HCT116 (cell line): Measurements from ENCODE around the gene ARHGEF1. TPM values are rescaled to one million over a fixed set of nuclear protein-coding genes. Genes with fewer than 3 reads are reported as not detected.

Experiments
- ATAC-seq: fragments of 200-7000 bp; cut with Tn5 transposase; 2 replicates; pipeline ENCODE4 v1.9.1; 2020; ENCODE audit warnings: mild to moderate bottlenecking, moderate library complexity
- BruUV-seq: library from RNA; stranded (reverse); fragments of 400-500 nt; replicated peaks from 2 replicates; lab custom pipeline; 2021; lab: Mats Ljungman, UMichigan
- CTCF ChIA-PET: fragments of 300-600 bp; sonication (Branson Sonifier 250); formaldehyde crosslinking; loops from one replicate; lab custom pipeline; 2021; ENCODE audit warnings: antibody characterized with exemption; lab: Charles Lee
- POLR2A ChIA-PET: fragments of 300-600, 350-600 bp; sonication (Branson Sonifier 250); formaldehyde crosslinking; loops from one replicate; lab custom pipeline; 2021; ENCODE audit warnings: antibody characterized with exemption; lab: Charles Lee
- RAD21 ChIA-PET, 2 experiments: fragments of 300-600 bp; sonication (Branson Sonifier 250); formaldehyde crosslinking; loops; one replicate each; lab custom pipeline; 2023; ENCODE audit warnings: low total read pairs in 2 of 2; ENCODE audit not compliant: uncharacterized antibody in 2 of 2, unreplicated experiment in 2 of 2, low non-redundant PET in 1 of 2; lab: Charles Lee
- DNase-seq: peaks from one replicate; pipeline ENCODE4 v3.0.0-alpha.2; 2010; ENCODE audit warnings: low read depth, low spot score
- H2AFZ ChIP-seq: fragments of 200-600 bp; shearing (Covaris generic), sonication (generic); 2 replicates; pipeline ENCODE4 v1.6.1; 2017; ENCODE audit warnings: low read depth, mixed run types, mixed read lengths, antibody characterized with exemption, low read length; ENCODE audit not compliant: poor library complexity, severe bottlenecking
- H3K27ac ChIP-seq: 2 replicates; pipeline ENCODE4 v1.5.1; 2012; ENCODE audit warnings: low read depth, low read length
- H3K27me3 ChIP-seq: fragments of 200-600 bp; sonication (generic); 2 replicates; pipeline ENCODE4 v1.6.1; 2016; ENCODE audit warnings: mixed run types, low read length, mixed read lengths; ENCODE audit not compliant: insufficient read depth
- H3K36me3 ChIP-seq, 2 experiments: fragments of 200-500 bp in 1 of 2; fragments of 200-600 bp in 1 of 2; sonication (Bioruptor generic) in 1 of 2; sonication (generic) in 1 of 2; 2 replicates each; pipeline versions ENCODE4 v1.5.1 to v1.6.1; 2014 to 2016; ENCODE audit warnings: low read length in 2 of 2, inconsistent platforms in 1 of 2, mixed read lengths in 1 of 2, mixed run types in 1 of 2; ENCODE audit not compliant: insufficient read depth in 2 of 2, control insufficient read depth in 1 of 2
- H3K4me1 ChIP-seq, 2 experiments: fragments of 200-600 bp in 1 of 2; sonication (generic) in 1 of 2; 2 replicates each; pipeline versions ENCODE4 v1.5.1 to v1.6.1; 2012 to 2017; ENCODE audit warnings: low read length in 2 of 2, inconsistent platforms in 1 of 2, mild to moderate bottlenecking in 1 of 2, mixed read lengths in 1 of 2, mixed run types in 1 of 2, moderate library complexity in 1 of 2; ENCODE audit not compliant: insufficient read depth in 2 of 2, control insufficient read depth in 1 of 2
- H3K4me2 ChIP-seq: fragments of 200-600 bp; sonication (generic); 2 replicates; pipeline ENCODE4 v1.6.1; 2017; ENCODE audit warnings: mixed run types, low read length, mixed read lengths
- H3K4me3 ChIP-seq, 2 experiments: fragments of 200-600 bp in 1 of 2; sonication (generic) in 1 of 2; replicated peaks in 1 of 2; 2 replicates each; pipeline ENCODE4 v1.5.1; 2011 to 2016; ENCODE audit warnings: low read length in 2 of 2, control low read depth in 1 of 2, low read depth in 1 of 2, mild to moderate bottlenecking in 1 of 2, mixed read lengths in 1 of 2, mixed run types in 1 of 2
- H3K79me2 ChIP-seq: fragments of 200-600 bp; sonication (generic); 2 replicates; pipeline ENCODE4 v1.6.1; 2017; ENCODE audit warnings: mild to moderate bottlenecking, mixed run types, low read length, moderate library complexity, mixed read lengths; ENCODE audit not compliant: insufficient read depth
- H3K9ac ChIP-seq: fragments of 200-600 bp; sonication (generic); 2 replicates; pipeline ENCODE4 v1.6.1; 2016; ENCODE audit warnings: low read length, mixed read lengths
- H3K9me2 ChIP-seq: fragments of 200-600 bp; sonication (generic), shearing (Covaris generic); 2 replicates; pipeline ENCODE4 v1.6.1; 2017; ENCODE audit warnings: mixed run types, mild to moderate bottlenecking, moderate library complexity; ENCODE audit not compliant: insufficient read depth
- H3K9me3 ChIP-seq, 2 experiments: fragments of 200-500 bp in 1 of 2; fragments of 200-600 bp in 1 of 2; sonication (Bioruptor generic) in 1 of 2; sonication (generic) in 1 of 2; 2 replicates each; pipeline ENCODE4 v1.6.1; 2014 to 2017; ENCODE audit warnings: low read length in 2 of 2, mixed read lengths in 2 of 2, inconsistent platforms in 1 of 2, low read depth in 1 of 2, mild to moderate bottlenecking in 1 of 2, mixed run types in 1 of 2, moderate library complexity in 1 of 2; ENCODE audit not compliant: control insufficient read depth in 1 of 2, insufficient read depth in 1 of 2
- H4K20me1 ChIP-seq: fragments of 200-600 bp; sonication (generic), shearing (Covaris generic); 2 replicates; pipeline ENCODE4 v1.6.1; 2017; ENCODE audit warnings: mixed run types, mild to moderate bottlenecking, moderate library complexity; ENCODE audit not compliant: insufficient read depth
- ATF3 ChIP-seq: IDR thresholded peaks from 2 replicates; pipeline ENCODE4 v1.6.1; 2012
- CTCF ChIP-seq, 3 experiments: fragments of 200-600 bp in 1 of 3; sonication (generic) in 1 of 3; IDR thresholded peaks in 2 of 3; conservative IDR thresholded peaks in 1 of 3; 2 replicates each; pipeline ENCODE4 v1.5.1; 2012 to 2017; ENCODE audit warnings: low read depth in 2 of 3, low read length in 2 of 3, antibody characterized with exemption in 1 of 3, borderline replicate concordance in 1 of 3, control low read depth in 1 of 3, mild to moderate bottlenecking in 1 of 3, mixed read lengths in 1 of 3, mixed run types in 1 of 3, moderate library complexity in 1 of 3; ENCODE audit not compliant: insufficient read depth in 1 of 3
- EGR1 ChIP-seq: IDR thresholded peaks from 2 replicates; pipeline ENCODE4 v1.6.1; 2012; ENCODE audit warnings: low read depth
- FOSL1 ChIP-seq: IDR thresholded peaks from 2 replicates; pipeline ENCODE4 v1.6.1; 2012; ENCODE audit warnings: low read depth
- JUND ChIP-seq: IDR thresholded peaks from 2 replicates; pipeline ENCODE4 v1.6.1; 2012
- POLR2AphosphoS5 ChIP-seq: IDR thresholded peaks from 2 replicates; pipeline ENCODE4 v1.6.1; 2011; ENCODE audit warnings: mild to moderate bottlenecking, low read depth, low read length, moderate library complexity
- RAD21 ChIP-seq: IDR thresholded peaks from 2 replicates; pipeline ENCODE4 v1.6.1; 2012; ENCODE audit warnings: low read depth, mild to moderate bottlenecking
- SIN3A ChIP-seq: IDR thresholded peaks from 2 replicates; pipeline ENCODE4 v1.6.1; 2012; ENCODE audit warnings: low read depth
- SP1 ChIP-seq: IDR thresholded peaks from 2 replicates; pipeline ENCODE4 v1.6.1; 2012; ENCODE audit warnings: low read depth
- TCF7L2 ChIP-seq: IDR thresholded peaks from 2 replicates; pipeline ENCODE4 v1.7.0; 2011; ENCODE audit warnings: borderline replicate concordance, inconsistent platforms; ENCODE audit not compliant: insufficient read depth, insufficient read length; ENCODE audit errors: extremely low read depth
- YY1 ChIP-seq: IDR thresholded peaks from 2 replicates; pipeline ENCODE4 v1.6.1; 2011; ENCODE audit warnings: low read length, low read depth, moderate library complexity, mild to moderate bottlenecking; ENCODE audit not compliant: insufficient replicate concordance; ENCODE audit errors: extremely low read depth
- ZFX ChIP-seq: fragments of 450-650 bp; IDR thresholded peaks from 2 replicates; pipeline ENCODE4 v1.6.1; 2017
- ZNF274 ChIP-seq: fragments of 200-500 bp; sonication (Bioruptor generic); IDR thresholded peaks from 2 replicates; pipeline ENCODE4 v1.6.1; 2014; ENCODE audit warnings: mild to moderate bottlenecking, low read depth, low read length, inconsistent platforms
- intact Hi-C: fragments of 100-400 bp; cut with micrococcal nuclease; formaldehyde crosslinking; loops from 2 replicates; pipeline ENCODE4 v1.10.0; 2022
- total RNA-seq: library from RNA; stranded (reverse); gene quantifications from one replicate; pipeline ENCODE4 v1.2.1, GENCODE V29; 2021; ENCODE audit not compliant: unreplicated experiment

The ARHGEF1 gene
- total RNA-seq, 1 experiment from 2014 or later = 110 TPM

- ChIA-PET RAD21 (no interaction called here), POLR2A (no interaction called here), CTCF (no interaction called here)
- no peak overlapping the region for H3K4me2 ChIP-seq
- no peaks in the 10 kb centered on the region for H4K20me1 ChIP-seq
- H3K9me3 ChIP-seq = no peaks in the 10 kb centered on the region
- DNase-seq = no peak
- no peaks in the 10 kb centered on the region for H3K36me3 ChIP-seq
- H3K4me3 ChIP-seq = no peak overlapping the region
- no peaks in the 10 kb centered on the region for H3K9me2 ChIP-seq
- TF ChIP-seq RAD21 (no peak), TCF7L2 (no peak), ZNF274 (no peak), ZFX (no peak), SP1 (no peak), POLR2AphosphoS5 (no peak)
- no peak for ATAC-seq
- no peak overlapping the region for H2AFZ ChIP-seq
- H3K27ac ChIP-seq = no peak overlapping the region
- peaks cover 0 to 6% of the 10 kb centered on the region in 2 experiments; a peak in 2 of 4 replicates for H3K4me1 ChIP-seq
- H3K27me3 ChIP-seq = no peaks in the 10 kb centered on the region
- no peaks in the 10 kb centered on the region for H3K79me2 ChIP-seq
- no TSS peak for BruUV-seq
- H3K9ac ChIP-seq = no peak overlapping the region
- intact Hi-C loops = no loop called here
These were observed 57.9 kb downstream of the ARHGEF1 start for GRCh38 chr19:41940731-41941409.

- POLR2A ChIA-PET = no interaction called here
- Histone ChIP-seq H4K20me1 (no peaks in the 10 kb centered on the region), H3K4me3 (no peak overlapping the region), H3K79me2 (no peaks in the 10 kb centered on the region), H3K27me3 (no peaks in the 10 kb centered on the region), H3K9me2 (no peaks in the 10 kb centered on the region), H3K9ac (no peak overlapping the region), H3K4me2 (no peak overlapping the region), H3K27ac (no peak overlapping the region), H3K36me3 (no peaks in the 10 kb centered on the region), H3K4me1 (no peaks in the 10 kb centered on the region), H3K9me3 (no peaks in the 10 kb centered on the region), H2AFZ (no peak overlapping the region)
- DNase-seq (no peak), ATAC-seq (no peak)
- BruUV-seq = no TSS peak
- intact Hi-C loops = no loop called here
- RAD21 ChIA-PET = no interaction called here
- CTCF ChIA-PET = no interaction called here
- TF ChIP-seq EGR1 (no peak), TCF7L2 (no peak), SIN3A (no peak), POLR2AphosphoS5 (no peak), SP1 (no peak), JUND (no peak), CTCF (IDR thresholded peaks at IDR 0.05 in 2 of 3, conservative IDR thresholded peaks at IDR 0.05 in 1 of 3; ENCODE audit: borderline replicate concordance in 1 of 3, insufficient read depth in 1 of 3, low read depth in 2 of 3, low read length in 2 of 3) (no peak), ZFX (no peak), ZNF274 (no peak), YY1 (no peak), FOSL1 (no peak), ATF3 (no peak), RAD21 (no peak)
These were observed 58.6 kb downstream of the ARHGEF1 start for GRCh38 chr19:41941410-41942202.
